SK-N-SH treated with all-trans-retinoic acid at 6 μM for 48 hours (cell line): ENCODE measurements around the gene SLC10A4.
"Not testable (repeated sequence)": the region's sequence is repeated elsewhere in the genome, so short reads cannot be mapped to it uniquely, and the experiment has no call there.

Experiments used
- ATAC-seq: fragments of 200-7000 bp; cut with Tn5 transposase; 3 replicates; pipeline ENCODE4 v1.9.1; 2020; ENCODE audit warnings: mild to moderate bottlenecking, moderate library complexity
- ARNTL ChIP-seq: fragments of 450-650 bp; formaldehyde crosslinking; IDR thresholded peaks from 2 replicates; pipeline ENCODE4 v1.5.0; 2020; ENCODE audit warnings: low read depth, mild to moderate bottlenecking, moderate library complexity, borderline replicate concordance
- BACH2 ChIP-seq: fragments of 250-450 bp; sonication (Bioruptor Pico); IDR thresholded peaks from 2 replicates; pipeline ENCODE4 v1.9.0; 2021; ENCODE audit warnings: mild to moderate bottlenecking, borderline replicate concordance
- ESRRG ChIP-seq: fragments of 250-450 bp; sonication (Bioruptor Pico); IDR thresholded peaks from 2 replicates; pipeline ENCODE4 v1.6.1; 2021; ENCODE audit warnings: mild to moderate bottlenecking
- GLIS3 ChIP-seq: fragments of 250-450 bp; sonication (Bioruptor Pico); IDR thresholded peaks from 2 replicates; pipeline ENCODE4 v1.5.0; 2020; ENCODE audit warnings: mild to moderate bottlenecking, moderate library complexity
- OSR1 ChIP-seq: fragments of 250-450 bp; sonication (Bioruptor Pico); IDR thresholded peaks from 2 replicates; pipeline ENCODE4 v1.8.0; 2022; ENCODE audit warnings: moderate library complexity, mild to moderate bottlenecking, inconsistent platforms
- PPARA ChIP-seq: fragments of 250-450 bp; sonication (Bioruptor Pico); IDR thresholded peaks from 2 replicates; pipeline ENCODE4 v1.5.0; 2020; ENCODE audit warnings: mild to moderate bottlenecking, borderline replicate concordance
- RARB ChIP-seq: fragments of 250-450 bp; sonication (Bioruptor Pico); IDR thresholded peaks from 2 replicates; pipeline ENCODE4 v1.8.0; 2021; ENCODE audit warnings: mild to moderate bottlenecking, moderate library complexity
- SNAI2 ChIP-seq: fragments of 250-450 bp; sonication (Bioruptor Pico); IDR thresholded peaks from 2 replicates; pipeline ENCODE4 v1.5.0; 2020; ENCODE audit warnings: mild to moderate bottlenecking, moderate library complexity
- TCF4 ChIP-seq: fragments of 250-450 bp; sonication (Bioruptor Pico); IDR thresholded peaks from 2 replicates; pipeline ENCODE4 v1.8.0; 2021; ENCODE audit warnings: mild to moderate bottlenecking, moderate library complexity, borderline replicate concordance
- ZC3H10 ChIP-seq: fragments of 250-450 bp; sonication (Bioruptor Pico); IDR thresholded peaks from 2 replicates; pipeline ENCODE4 v1.5.1; 2021; ENCODE audit warnings: mild to moderate bottlenecking, moderate library complexity
- ZFP3 ChIP-seq: fragments of 250-450 bp; sonication (Bioruptor Pico); IDR thresholded peaks from 2 replicates; pipeline ENCODE4 v1.5.0; 2020; ENCODE audit warnings: mild to moderate bottlenecking, moderate library complexity
- ZFP30 ChIP-seq: fragments of 450-650 bp; formaldehyde crosslinking; IDR thresholded peaks from 2 replicates; pipeline ENCODE4 v1.5.0; 2022; ENCODE audit warnings: mild to moderate bottlenecking, moderate library complexity
- TF ChIP-seq, protein P1 (sequence below): fragments of 250-450 bp; sonication (Bioruptor Pico); IDR thresholded peaks from 2 replicates; pipeline ENCODE4 v1.8.0; 2020; ENCODE audit warnings: mild to moderate bottlenecking, moderate library complexity, borderline replicate concordance
- TF ChIP-seq, protein P2 (sequence below): fragments of 250-450 bp; sonication (Bioruptor Pico); IDR thresholded peaks from 2 replicates; pipeline ENCODE4 v1.5.0; 2020; ENCODE audit warnings: mild to moderate bottlenecking, moderate library complexity
- TF ChIP-seq, protein P3 (sequence below): fragments of 250-450 bp; sonication (Bioruptor Pico); IDR thresholded peaks from 2 replicates; pipeline ENCODE4 v1.5.1; 2020; ENCODE audit warnings: low read depth, mild to moderate bottlenecking, moderate library complexity

SLC10A4 gene

DNA sequence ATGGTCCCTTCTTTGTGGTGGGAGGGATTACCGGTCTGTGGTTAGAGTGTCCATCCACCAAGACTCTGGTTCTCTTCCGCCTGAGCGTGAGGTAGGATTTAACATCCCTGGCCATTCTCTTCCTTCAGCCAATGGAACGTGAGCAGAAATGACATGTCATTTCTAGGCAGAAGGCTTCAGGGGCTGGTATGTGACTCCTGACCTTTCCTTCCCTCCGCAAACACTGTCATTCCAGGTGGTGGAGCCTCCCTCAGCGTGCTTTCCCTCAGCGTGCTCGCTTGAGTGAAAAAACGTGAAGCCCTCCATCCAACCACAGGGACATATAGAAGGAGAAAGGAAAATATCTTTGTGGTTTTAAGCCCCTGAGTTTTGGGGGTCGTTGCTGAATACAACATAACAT lies 34.0 kb upstream of the SLC10A4 start:
- TF ChIP-seq ZFP3 (CRISPR knock-in tag) (no peak), ARNTL (CRISPR knock-in tag) (no peak), ZC3H10 (CRISPR knock-in tag) (no peak), ZFP30 (CRISPR knock-in tag) (no peak), OSR1 (no peak), RARB (CRISPR knock-in tag) (no peak), GLIS3 (CRISPR knock-in tag) (no peak), BACH2 (no peak), SNAI2 (CRISPR knock-in tag) (no peak), PPARA (CRISPR knock-in tag) (no peak), TCF4 (no peak)
- TF ChIP-seq, protein P1, sequence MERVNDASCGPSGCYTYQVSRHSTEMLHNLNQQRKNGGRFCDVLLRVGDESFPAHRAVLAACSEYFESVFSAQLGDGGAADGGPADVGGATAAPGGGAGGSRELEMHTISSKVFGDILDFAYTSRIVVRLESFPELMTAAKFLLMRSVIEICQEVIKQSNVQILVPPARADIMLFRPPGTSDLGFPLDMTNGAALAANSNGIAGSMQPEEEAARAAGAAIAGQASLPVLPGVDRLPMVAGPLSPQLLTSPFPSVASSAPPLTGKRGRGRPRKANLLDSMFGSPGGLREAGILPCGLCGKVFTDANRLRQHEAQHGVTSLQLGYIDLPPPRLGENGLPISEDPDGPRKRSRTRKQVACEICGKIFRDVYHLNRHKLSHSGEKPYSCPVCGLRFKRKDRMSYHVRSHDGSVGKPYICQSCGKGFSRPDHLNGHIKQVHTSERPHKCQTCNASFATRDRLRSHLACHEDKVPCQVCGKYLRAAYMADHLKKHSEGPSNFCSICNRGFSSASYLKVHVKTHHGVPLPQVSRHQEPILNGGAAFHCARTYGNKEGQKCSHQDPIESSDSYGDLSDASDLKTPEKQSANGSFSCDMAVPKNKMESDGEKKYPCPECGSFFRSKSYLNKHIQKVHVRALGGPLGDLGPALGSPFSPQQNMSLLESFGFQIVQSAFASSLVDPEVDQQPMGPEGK (CRISPR knock-in tag) = no peak
- TF ChIP-seq, protein P2, sequence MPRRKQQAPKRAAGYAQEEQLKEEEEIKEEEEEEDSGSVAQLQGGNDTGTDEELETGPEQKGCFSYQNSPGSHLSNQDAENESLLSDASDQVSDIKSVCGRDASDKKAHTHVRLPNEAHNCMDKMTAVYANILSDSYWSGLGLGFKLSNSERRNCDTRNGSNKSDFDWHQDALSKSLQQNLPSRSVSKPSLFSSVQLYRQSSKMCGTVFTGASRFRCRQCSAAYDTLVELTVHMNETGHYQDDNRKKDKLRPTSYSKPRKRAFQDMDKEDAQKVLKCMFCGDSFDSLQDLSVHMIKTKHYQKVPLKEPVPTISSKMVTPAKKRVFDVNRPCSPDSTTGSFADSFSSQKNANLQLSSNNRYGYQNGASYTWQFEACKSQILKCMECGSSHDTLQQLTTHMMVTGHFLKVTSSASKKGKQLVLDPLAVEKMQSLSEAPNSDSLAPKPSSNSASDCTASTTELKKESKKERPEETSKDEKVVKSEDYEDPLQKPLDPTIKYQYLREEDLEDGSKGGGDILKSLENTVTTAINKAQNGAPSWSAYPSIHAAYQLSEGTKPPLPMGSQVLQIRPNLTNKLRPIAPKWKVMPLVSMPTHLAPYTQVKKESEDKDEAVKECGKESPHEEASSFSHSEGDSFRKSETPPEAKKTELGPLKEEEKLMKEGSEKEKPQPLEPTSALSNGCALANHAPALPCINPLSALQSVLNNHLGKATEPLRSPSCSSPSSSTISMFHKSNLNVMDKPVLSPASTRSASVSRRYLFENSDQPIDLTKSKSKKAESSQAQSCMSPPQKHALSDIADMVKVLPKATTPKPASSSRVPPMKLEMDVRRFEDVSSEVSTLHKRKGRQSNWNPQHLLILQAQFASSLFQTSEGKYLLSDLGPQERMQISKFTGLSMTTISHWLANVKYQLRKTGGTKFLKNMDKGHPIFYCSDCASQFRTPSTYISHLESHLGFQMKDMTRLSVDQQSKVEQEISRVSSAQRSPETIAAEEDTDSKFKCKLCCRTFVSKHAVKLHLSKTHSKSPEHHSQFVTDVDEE = no peak
- no peak for ATAC-seq

DNA sequence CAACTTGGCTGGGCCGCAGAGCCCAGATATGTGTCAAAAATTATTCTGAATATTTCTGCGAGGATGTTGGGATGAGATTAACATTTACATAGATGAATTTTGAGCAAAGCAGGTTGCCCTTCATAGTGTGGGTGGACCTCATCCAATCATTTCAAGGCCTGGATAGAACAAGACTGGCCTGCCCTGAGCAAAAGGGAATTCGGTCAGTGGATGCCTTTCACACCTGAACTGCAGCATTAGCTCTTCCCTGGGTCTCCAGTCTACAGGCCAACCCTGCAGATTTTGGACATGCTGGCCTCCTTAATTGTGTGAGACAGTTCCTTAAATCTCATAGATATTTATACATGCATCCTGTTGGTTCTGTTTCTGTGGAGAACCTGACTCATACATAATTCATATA lies 32.4 kb upstream of the SLC10A4 start:
- TF ChIP-seq, protein P2 = no peak
- TF ChIP-seq, protein P3, sequence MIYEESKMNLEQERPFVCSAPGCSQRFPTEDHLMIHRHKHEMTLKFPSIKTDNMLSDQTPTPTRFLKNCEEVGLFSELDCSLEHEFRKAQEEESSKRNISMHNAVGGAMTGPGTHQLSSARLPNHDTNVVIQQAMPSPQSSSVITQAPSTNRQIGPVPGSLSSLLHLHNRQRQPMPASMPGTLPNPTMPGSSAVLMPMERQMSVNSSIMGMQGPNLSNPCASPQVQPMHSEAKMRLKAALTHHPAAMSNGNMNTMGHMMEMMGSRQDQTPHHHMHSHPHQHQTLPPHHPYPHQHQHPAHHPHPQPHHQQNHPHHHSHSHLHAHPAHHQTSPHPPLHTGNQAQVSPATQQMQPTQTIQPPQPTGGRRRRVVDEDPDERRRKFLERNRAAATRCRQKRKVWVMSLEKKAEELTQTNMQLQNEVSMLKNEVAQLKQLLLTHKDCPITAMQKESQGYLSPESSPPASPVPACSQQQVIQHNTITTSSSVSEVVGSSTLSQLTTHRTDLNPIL = no peak
- TF ChIP-seq, all 23 proteins: peak for 0
- ATAC-seq = no peak

DNA sequence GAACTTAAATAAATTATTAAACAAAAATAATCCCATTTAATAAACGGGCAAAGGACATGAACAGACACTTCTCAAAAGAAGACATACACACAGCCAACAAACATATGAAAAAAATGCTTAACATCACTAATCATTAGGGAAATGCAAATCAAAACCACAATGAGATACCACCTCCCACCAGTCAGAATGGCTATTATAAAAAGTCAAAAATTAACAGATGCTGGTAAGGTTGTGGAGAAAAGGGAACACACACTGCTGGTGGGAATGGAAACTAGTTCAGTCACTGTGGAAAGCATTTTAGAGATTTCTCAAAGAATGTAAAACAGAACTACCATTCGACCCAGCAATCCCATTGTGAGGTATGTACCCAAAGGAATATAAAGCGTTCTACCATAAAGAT lies 31.5 kb upstream of the SLC10A4 start:
- not testable (repeated sequence) for ATAC-seq

DNA sequence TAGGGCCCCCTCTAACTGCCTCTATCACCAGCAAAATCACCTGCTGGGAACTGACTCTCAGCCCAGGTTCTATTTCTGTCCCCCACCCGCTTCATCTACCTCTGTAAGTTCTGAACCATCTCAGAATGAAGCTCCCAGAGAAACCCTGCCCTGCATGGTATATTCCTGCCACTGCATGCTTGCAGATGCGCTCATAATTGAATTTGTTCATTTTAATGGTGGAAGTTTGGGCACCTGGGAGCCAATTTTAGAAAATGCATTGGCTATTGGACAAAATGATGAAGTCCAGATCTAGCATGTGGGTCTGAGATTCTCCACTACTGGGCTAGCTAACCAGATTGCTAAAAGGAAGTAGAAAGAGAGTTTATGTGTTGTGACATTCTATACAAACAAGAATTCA lies 28.6 kb upstream of the SLC10A4 start:
- no peak for TF ChIP-seq ZFP3 (CRISPR knock-in tag)
- TF ChIP-seq ZC3H10 (CRISPR knock-in tag) = no peak
- TF ChIP-seq, protein P2 = peak; percentile 44; the same call in 1 of the 2 replicates
- 0 out of 2 replicates have a peak, but pooled peaks have one; percentile 38 for TF ChIP-seq TCF4
- TF ChIP-seq ESRRG (CRISPR knock-in tag) = no peak
- ATAC-seq = peak; percentile 36; the same call in 1 of the 3 replicates
